Measurements from ENCODE around the gene NAALADL2.

DNA sequence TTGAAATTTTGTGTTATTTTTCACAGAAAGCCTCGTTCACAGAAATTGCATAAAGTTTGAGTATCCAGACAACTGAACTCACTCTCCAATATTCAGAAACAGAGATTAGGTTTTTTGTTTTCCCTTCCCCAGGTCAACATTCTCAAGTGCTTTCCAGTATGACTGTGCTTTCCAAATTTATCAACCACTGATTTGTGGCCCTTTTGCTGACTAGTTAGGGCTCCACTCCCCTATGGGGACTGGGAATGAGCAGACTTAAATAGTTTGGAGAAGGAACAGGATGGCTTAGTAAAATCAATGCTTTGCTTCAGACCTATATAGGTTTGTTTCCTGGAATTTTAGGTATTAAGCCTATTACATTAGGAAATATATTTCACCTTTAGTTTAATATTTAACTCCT is 38.2 kb upstream of the NAALADL2 start:
- TF ChIP-seq, protein P1, sequence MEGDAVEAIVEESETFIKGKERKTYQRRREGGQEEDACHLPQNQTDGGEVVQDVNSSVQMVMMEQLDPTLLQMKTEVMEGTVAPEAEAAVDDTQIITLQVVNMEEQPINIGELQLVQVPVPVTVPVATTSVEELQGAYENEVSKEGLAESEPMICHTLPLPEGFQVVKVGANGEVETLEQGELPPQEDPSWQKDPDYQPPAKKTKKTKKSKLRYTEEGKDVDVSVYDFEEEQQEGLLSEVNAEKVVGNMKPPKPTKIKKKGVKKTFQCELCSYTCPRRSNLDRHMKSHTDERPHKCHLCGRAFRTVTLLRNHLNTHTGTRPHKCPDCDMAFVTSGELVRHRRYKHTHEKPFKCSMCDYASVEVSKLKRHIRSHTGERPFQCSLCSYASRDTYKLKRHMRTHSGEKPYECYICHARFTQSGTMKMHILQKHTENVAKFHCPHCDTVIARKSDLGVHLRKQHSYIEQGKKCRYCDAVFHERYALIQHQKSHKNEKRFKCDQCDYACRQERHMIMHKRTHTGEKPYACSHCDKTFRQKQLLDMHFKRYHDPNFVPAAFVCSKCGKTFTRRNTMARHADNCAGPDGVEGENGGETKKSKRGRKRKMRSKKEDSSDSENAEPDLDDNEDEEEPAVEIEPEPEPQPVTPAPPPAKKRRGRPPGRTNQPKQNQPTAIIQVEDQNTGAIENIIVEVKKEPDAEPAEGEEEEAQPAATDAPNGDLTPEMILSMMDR (IDR thresholded peaks at IDR 0.05) = no peak
- TF ChIP-seq POLR2A (IDR thresholded peaks at IDR 0.05) = no peak
